Aorta (tissue), 5 donors: ENCODE measurements around the gene BPTF. TPM values are rescaled to one million over a fixed set of nuclear protein-coding genes. Genes with fewer than 3 reads are reported as not detected.

Experiments
- ATAC-seq: fragments of 200-7000 bp; cut with Tn5 transposase; one replicate; pipeline ENCODE4 v1.9.1; 2022; ENCODE audit warnings: moderate library complexity; ENCODE audit not compliant: low FRiP score
- DNase-seq, 2 donors: peaks; one replicate each; pipeline ENCODE4 v3.0.0-alpha.2; 2020
- H3K27ac ChIP-seq, 2 donors: one replicate each; pipeline ENCODE4 v1.5.1; 2013; ENCODE audit warnings: low read length in 2 of 2, mild to moderate bottlenecking in 2 of 2, moderate library complexity in 2 of 2, control low read depth in 1 of 2, inconsistent platforms in 1 of 2, low read depth in 1 of 2
- H3K27me3 ChIP-seq, 2 donors: one replicate each; pipeline ENCODE4 v1.6.1; 2013; ENCODE audit warnings: control low read depth in 1 of 2, low read length in 1 of 2, mild to moderate bottlenecking in 1 of 2, moderate library complexity in 1 of 2; ENCODE audit not compliant: insufficient read depth in 2 of 2, control insufficient read depth in 1 of 2
- H3K36me3 ChIP-seq, 2 donors: one replicate each; pipeline ENCODE4 v1.6.1; 2013; ENCODE audit warnings: control low read depth in 1 of 2, low read length in 1 of 2, mild to moderate bottlenecking in 1 of 2; ENCODE audit not compliant: insufficient read depth in 2 of 2, control insufficient read depth in 1 of 2
- H3K4me1 ChIP-seq, 2 donors: one replicate each; pipeline ENCODE4 v1.6.1; 2013; ENCODE audit warnings: low read length in 2 of 2, control low read depth in 1 of 2, mild to moderate bottlenecking in 1 of 2, moderate library complexity in 1 of 2; ENCODE audit not compliant: insufficient read depth in 2 of 2, control insufficient read depth in 1 of 2
- H3K4me3 ChIP-seq, 2 donors: one replicate each; pipeline ENCODE4 v1.5.1; 2013; ENCODE audit warnings: low read length in 2 of 2, control low read depth in 1 of 2, mild to moderate bottlenecking in 1 of 2
- H3K9me3 ChIP-seq: one replicate; pipeline ENCODE4 v1.6.1; 2013; ENCODE audit warnings: mild to moderate bottlenecking, low read length; ENCODE audit not compliant: control insufficient read depth
- WGBS, 2 donors: extraction: QIAGEN DNeasy Blood & Tissue Kit; methylation state at CpG; one replicate each; pipeline ENCODE4 v1.1.7; 2013; 5-methylcytosine and 5-hydroxymethylcytosine counted together
- intact Hi-C, 2 donors: fragments of 100-400 bp; cut with DNase I; formaldehyde crosslinking; loops; one replicate each; pipeline versions ENCODE4 v1.14.2 to v1.15.0; 2022
- polyA plus RNA-seq, 2 donors: library from polyadenylated mRNA; stranded (reverse); fragments of 200-250 nt; gene quantifications; one replicate each; pipeline ENCODE4 v1.2.3, GENCODE V29; 2013
- total RNA-seq, 2 donors: library from RNA; stranded (reverse); fragmentation: NEBNext Ultra II Directional; extraction: Animal tissue kit (Norgen Biotek cat#: 25700); gene quantifications; one replicate each; pipeline ENCODE4 v1.2.1, GENCODE V29; 2021
- donor health status: healthy with polysubstance abuse.
- donor health status: Bipolar disorder and iron deficiency.
- donor health status: DM: no; HTN: no; CAD: no.
- donor health status: DM: no; HTN: no; CAD: no.
- donor health status: DM: yes; HTN: yes; CAD: no.

BPTF gene
- total and polyA plus RNA-seq, 4 donors: 17.8 to 121 (median 54.2) TPM

DNA sequence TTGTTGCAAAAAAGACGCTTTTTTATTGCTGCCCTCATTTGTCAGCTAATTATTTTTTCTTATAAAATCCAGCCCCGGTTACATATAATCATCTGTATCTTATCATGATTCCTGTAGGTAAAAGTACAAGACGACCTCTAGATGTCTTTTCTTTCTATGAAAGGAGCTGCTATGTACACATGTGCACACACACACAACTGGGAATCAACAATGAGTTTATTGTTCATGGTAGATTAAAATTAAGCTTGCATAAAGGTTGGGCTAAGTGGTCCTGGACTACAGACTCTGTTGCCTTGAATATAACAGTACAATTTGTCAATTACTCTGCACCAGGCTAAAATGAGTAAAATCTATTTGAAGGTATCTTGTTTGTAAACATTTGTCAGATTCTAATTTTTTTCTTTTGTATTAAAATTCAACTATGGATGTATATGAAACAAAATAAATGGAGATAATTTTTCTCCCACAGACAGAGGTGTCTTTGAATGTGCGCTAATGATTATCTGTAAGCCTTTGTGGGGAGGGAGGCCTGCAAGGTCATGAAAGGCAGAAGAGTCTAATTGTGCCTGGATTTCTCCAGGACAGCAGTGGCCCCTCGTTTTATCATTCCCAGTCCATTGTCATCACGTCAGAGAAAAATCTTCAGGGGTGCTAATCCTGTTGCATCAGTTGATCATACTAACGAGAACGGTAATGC is 157.5 kb downstream of the BPTF start:
- 87% methylated on average over 8 of the region's 8 CpGs for WGBS, 2 donors
- no peak overlapping the region for H3K4me3 ChIP-seq
- DNase-seq: no peak
- no peak for ATAC-seq
- intact Hi-C loops: no loop called here
- no peaks in the 10 kb centered on the region for H3K9me3 ChIP-seq
- no peak overlapping the region for H3K27ac ChIP-seq
- no peaks in the 10 kb centered on the region for H3K4me1 ChIP-seq
- H3K27me3 ChIP-seq: no peaks in the 10 kb centered on the region
- no peaks in the 10 kb centered on the region for H3K36me3 ChIP-seq

DNA sequence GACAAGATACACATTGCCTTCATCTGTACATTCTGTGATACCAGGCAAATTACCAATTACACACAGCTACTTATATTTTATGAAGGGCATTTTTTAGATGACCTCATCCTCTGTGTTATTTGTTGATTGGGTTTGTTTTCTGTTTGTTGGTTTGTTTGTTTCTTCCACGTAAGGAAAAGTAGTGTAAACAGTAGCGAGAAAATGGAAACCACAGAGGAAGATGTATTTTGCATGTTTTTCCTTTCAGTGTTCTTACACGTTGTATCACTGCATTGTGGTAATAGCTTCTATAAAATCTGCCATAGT is 158.0 kb downstream of the BPTF start:
- Histone ChIP-seq H3K36me3 (no peaks in the 10 kb centered on the region), H3K9me3 (no peaks in the 10 kb centered on the region), H3K27me3 (no peaks in the 10 kb centered on the region), H3K27ac (no peak overlapping the region), H3K4me1 (no peaks in the 10 kb centered on the region), H3K4me3 (no peak overlapping the region)
- intact Hi-C loops: no loop called here
- no peak for DNase-seq
- ATAC-seq: no peak
- 81 to 87% methylated on average over 3 of the region's 3 CpGs for WGBS, 2 donors

DNA sequence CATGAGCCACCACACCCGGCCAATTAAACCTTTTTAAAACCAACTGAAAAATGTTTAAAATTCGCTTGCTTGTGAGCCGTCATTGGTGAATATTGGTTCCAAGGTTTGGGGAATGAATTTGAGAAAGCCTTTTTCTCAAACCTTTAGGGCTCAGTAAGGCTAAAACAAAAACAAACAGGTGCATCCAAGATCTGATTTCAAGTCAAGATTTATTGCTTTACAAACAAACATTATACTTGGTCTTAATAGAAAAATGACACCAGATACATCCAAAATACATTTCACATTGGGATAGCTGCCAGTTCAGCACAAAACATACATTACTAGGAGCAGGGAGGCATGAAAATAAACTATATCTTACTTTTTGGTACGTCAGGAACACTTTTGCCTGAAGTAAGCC is 165.6 kb downstream of the BPTF start:
- ATAC-seq: no peak
- intact Hi-C loops: no loop called here

DNA sequence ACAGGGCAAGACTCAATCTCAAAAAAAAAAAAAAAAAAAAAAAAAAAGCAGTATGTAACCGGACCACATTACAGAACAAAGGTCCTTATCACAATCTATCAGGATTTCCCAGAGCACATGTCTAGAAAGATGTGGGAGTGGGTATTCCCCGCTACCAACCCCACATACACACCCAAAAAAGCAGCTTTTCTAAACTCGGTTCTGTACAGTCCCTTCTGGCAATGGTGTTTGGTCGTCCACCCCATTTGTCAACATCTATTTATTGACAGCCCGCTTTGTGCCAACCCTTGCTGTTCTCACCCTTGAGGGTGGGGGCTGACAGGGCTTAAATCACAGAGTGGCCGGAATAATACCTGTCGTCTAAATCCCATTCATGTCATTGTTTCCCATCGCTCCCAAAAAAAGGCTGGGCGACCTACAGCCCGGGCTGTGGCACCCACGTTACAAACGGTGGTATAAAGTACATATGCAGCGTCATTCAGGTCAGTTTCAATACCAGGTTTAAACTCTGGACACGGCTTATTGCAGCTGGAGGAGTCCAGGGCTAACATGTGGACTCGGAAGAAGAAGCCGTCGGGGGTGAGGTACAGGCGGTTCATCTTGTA is 167.3 kb downstream of the BPTF start:
- intact Hi-C loops: loop anchor here in 1 of 2 donors (1.0 kb wide), 1 partner anchor 43 kb away; the partner anchor contains the start of gene KPNA2
- H3K27ac ChIP-seq: peak overlapping the region in 1 of 2 donors; percentile 62
- ATAC-seq: peak; percentile 67
- H3K9me3 ChIP-seq: no peaks in the 10 kb centered on the region
- H3K4me3 ChIP-seq: peak overlapping the region; percentile 13 to 64
- WGBS, 2 donors: 13 to 15% methylated on average over 18 of the region's 18 CpGs
- no peaks in the 10 kb centered on the region for H3K36me3 ChIP-seq
- H3K27me3 ChIP-seq: no peaks in the 10 kb centered on the region
- DNase-seq: no peak
- H3K4me1 ChIP-seq: no peaks in the 10 kb centered on the region

More for the DNA sequence above, 165.6 kb downstream of the BPTF start:
- DNase-seq: no peak
- Histone ChIP-seq H3K27ac (no peak overlapping the region), H3K4me3 (no peak overlapping the region), H3K9me3 (no peaks in the 10 kb centered on the region), H3K27me3 (no peaks in the 10 kb centered on the region), H3K36me3 (no peaks in the 10 kb centered on the region), H3K4me1 (no peaks in the 10 kb centered on the region)
- 95 to 96% methylated on average over 4 of the region's 4 CpGs for WGBS, 2 donors

DNA sequence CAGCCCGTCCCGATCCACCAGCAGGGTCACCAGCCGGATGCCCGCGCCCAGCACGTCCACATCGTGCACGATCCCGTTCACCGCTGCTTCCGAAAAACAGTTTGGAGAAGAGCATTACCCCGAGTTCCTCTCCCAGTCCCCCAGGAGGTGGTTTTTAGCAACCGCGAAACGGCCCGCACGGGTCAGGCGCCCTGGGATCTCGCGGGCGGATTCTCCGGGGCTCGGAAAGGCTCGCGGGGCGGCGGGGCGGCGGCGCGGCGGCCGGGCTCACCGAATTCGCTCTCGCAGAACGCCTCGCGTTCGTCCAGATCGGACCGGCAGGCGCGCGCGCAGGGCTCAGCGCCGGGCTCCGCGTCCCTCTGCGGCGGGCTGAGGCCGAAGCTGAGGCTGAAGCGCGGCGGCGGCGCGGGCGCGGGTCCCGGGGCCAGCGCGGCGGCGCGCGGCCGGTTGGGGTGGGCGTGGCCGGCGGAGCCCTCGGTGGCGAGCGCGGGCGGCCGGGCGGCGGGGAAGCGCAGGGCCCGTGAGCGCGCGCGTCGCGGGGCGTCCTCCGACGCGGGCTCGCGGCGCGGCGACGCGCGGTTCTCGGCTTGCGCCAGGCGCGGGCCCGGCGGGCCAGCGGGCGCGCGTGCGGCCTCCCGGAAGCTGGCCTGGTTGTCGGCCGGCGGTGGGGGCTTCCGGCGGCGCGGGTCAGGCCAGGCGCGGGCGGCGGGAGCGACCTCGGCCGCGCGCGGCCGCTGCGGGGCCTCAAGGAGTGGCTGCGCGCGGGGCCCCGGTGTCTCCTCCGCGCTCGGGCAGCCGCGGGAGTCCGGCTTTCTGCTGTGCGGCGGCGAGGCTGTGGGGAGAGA is 168.1 kb downstream of the BPTF start:
- intact Hi-C loops: no loop called here
- Histone ChIP-seq H3K4me3 (peak overlapping the region; percentile 64 to 65), H3K9me3 (no peaks in the 10 kb centered on the region), H3K36me3 (no peaks in the 10 kb centered on the region), H3K27me3 (no peaks in the 10 kb centered on the region), H3K27ac (peak overlapping the region; percentile 59 to 97), H3K4me1 (no peaks in the 10 kb centered on the region)
- 0% methylated on average over 108 to 144 of the region's 144 CpGs for WGBS, 2 donors
- peak; percentile 91 to 94 for DNase-seq
- peak; percentile 89 for ATAC-seq

DNA sequence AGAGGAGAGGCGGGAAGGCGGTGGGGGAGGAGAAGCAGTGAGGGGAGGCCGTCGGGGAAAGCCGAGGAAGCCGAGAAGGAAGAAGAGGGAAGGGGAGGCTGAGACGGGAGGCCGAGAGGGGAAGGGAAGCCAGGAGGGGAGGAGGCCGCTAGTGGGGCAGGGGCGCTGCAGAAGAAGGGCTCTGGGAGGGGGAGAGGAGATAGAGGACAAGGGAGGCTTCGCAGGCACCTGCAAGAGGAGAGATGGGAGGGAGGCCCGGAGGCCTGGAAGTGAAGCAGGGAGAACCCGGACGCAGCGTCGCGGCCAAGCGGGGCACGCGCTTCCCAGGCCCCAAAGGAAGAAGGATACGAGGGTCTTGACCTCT is 168.7 kb downstream of the BPTF start:
- intact Hi-C loops: loop anchor here in 1 of 2 donors (2.0 kb wide), 1 partner anchor 25 kb away; no protein-coding TSS in a partner anchor
- Histone ChIP-seq H3K27ac (peak overlapping the region; percentile 3 to 97), H3K36me3 (no peaks in the 10 kb centered on the region), H3K9me3 (no peaks in the 10 kb centered on the region), H3K27me3 (no peaks in the 10 kb centered on the region), H3K4me3 (peak overlapping the region; percentile 59 to 64), H3K4me1 (no peaks in the 10 kb centered on the region)
- 2 to 4% methylated on average over 20 to 21 of the region's 21 CpGs for WGBS, 2 donors
- peak; percentile 4 for ATAC-seq
- DNase-seq: no peak

DNA sequence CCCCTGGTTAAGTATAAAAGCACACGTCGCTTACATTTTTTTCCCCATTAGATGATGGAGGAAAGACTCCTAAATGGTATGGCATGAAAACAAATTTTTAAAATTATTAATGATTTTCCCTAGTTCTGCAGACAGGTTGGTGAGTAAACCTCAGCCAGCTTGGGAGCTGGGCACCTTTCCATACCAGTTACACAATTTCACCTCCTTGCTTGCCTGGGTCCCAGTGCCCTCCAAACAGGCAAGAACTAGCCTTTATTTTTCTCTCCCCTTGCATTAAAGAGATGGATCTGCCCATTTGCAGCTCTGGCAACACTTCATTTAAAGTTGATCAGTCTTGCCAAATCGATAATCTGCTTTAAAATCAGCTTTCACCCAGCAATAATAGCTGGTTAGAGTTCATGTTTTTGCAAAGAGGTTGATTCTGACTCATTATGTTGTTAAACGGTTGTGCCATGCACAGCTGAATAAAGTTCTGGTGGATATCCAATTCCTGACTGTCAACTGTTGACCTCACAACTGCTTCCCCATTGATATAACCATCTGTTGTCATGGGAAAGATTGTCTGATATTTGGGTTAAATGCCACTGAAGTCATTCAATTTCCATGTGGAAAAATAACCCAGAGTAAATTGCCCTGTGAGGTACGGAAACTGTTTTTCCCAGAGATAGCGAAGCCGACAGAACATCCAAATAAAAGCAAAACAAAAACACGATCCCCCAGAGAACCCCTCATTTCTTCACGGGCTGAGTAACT is 169.7 kb downstream of the BPTF start:
- no peaks in the 10 kb centered on the region for H3K36me3 ChIP-seq
- DNase-seq (no peak), ATAC-seq (peak; percentile 20)
- H3K4me1 ChIP-seq: no peaks in the 10 kb centered on the region
- H3K27ac ChIP-seq: no peak overlapping the region
- intact Hi-C loops: loop anchor here in 1 of 2 donors (2.0 kb wide), 1 partner anchor 24 kb away; no protein-coding TSS in a partner anchor
- H3K9me3 ChIP-seq: no peaks in the 10 kb centered on the region
- H3K27me3 ChIP-seq: no peaks in the 10 kb centered on the region
- WGBS, 2 donors: 13 to 19% methylated on average over 9 of the region's 9 CpGs
- peak overlapping the region; percentile 36 to 52 for H3K4me3 ChIP-seq

DNA sequence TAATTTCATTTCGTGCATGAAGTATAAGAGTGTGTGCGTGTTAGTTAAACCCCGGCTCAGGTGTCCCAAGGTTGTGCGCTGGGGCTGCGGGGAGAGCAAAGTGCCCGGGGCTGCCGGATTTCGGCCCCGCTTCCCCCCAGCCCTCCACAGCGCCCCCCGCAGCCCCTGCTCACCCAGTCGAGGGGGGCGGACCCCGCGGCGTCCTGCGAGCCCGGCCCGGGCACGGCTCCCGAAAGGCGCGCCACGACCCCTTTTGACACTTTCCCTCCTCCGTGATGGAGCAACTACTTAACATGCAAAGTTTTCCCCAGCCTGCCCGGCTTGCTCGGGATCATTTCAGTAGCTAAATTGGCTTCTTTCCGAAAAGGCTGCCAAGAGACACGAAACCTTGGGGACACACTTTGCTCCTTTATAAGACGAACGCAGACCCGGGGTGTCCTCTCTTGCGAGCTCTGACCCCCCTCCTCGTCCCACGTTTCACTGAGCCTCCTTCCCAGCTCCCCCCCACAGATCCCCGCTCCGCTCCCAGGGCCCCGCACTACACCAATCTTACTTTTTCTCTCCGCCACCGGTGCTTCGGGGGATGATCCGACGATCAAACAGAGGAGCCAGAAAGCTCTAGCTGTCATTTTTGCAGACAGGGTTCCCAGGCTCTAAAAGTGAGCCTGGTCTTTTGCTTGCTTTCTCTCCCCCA is 170.4 kb downstream of the BPTF start:
- H3K4me3 ChIP-seq: peak overlapping the region; percentile 36 to 52
- H3K4me1 ChIP-seq: no peaks in the 10 kb centered on the region
- 1% methylated on average over 38 to 43 of the region's 43 CpGs for WGBS, 2 donors
- H3K27me3 ChIP-seq: no peaks in the 10 kb centered on the region
- intact Hi-C loops: loop anchor here in 1 of 2 donors (2.0 kb wide), 1 partner anchor 23 kb away; no protein-coding TSS in a partner anchor
- ATAC-seq: peak; percentile 21
- peak in 1 of 2 donors; percentile 80 for DNase-seq
- H3K36me3 ChIP-seq: no peaks in the 10 kb centered on the region
- no peak overlapping the region for H3K27ac ChIP-seq
- no peaks in the 10 kb centered on the region for H3K9me3 ChIP-seq
